ENCODE results near the gene NUDT5. TPM values are rescaled to one million over a fixed set of nuclear protein-coding genes. Genes with fewer than 3 reads are reported as not detected.

NUDT5 gene
- total and polyA plus RNA-seq, 2 of the 8 experiments (the other 6 are each of a cell fraction or from before 2014, with no cell fraction given) = 130 to 134 TPM

DNA sequence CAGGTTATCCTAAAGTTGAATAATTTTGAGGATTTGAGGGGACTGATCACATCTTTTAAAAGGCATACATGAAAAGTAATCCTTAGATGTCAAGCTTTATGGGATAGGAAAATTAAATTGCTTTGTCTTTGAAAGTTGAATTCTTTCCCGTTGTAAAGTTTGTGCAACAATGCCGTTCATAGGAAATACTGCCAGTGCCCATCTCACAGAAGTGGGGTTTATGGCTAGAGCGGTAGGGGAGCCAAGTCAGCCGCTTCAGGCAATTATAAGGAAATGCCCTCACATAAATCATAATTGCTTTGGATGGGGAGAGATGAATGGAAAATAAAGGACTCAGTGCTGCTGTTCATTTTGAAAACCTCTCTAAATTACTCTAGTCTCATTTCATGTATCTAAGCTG is 18.4 kb upstream of the NUDT5 start:
- POLR2A ChIA-PET (ENCODE audit: partially characterized antibody) = interaction anchor here (1.8 kb wide), 1 partner anchor 11 kb away, joined by 7 read pairs; no protein-coding TSS in a partner anchor

More for the DNA sequence above, 18.4 kb upstream of the NUDT5 start:
- Histone ChIP-seq H3K56ac (replicated peaks; ENCODE audit: insufficient read length, low read depth, low read length) (no peak overlapping the region), H4K20me1 (replicated peaks in 1 of 2; ENCODE audit: control insufficient read depth in 1 of 2, insufficient read depth in 2 of 2, low read length in 2 of 2) (peaks cover 2 to 7% of the 10 kb centered on the region in 2 experiments), H2BK12ac (ENCODE audit: low read depth, low read length) (no peak overlapping the region), H3K27ac (ENCODE audit: low read depth, low read length) (no peak overlapping the region), H3K23me2 (ENCODE audit: low read depth, low read length) (no peaks in the 10 kb centered on the region), H3K4me3 (ENCODE audit: extremely low read depth in 1 of 4, insufficient read depth in 2 of 4, low read depth in 3 of 4, low read length in 4 of 4) (no peak overlapping the region), H3K4me2 (ENCODE audit: insufficient read depth in 1 of 2, low read depth in 2 of 2, low read length in 2 of 2) (no peak overlapping the region), H2BK15ac (ENCODE audit: low read length) (no peak overlapping the region), H4K91ac (replicated peaks; ENCODE audit: insufficient read length, low read length) (no peak overlapping the region), H4K5ac (ENCODE audit: insufficient read length, low read depth, low read length) (no peak overlapping the region), H3K4ac (replicated peaks; ENCODE audit: insufficient read length, low read depth, low read length) (no peak overlapping the region), H2AFZ (ENCODE audit: low read length) (no peak overlapping the region), H3K18ac (ENCODE audit: extremely low read depth, low read length) (no peak overlapping the region), H3K9me3 (ENCODE audit: insufficient read depth in 2 of 2, low read depth in 1 of 2, low read length in 1 of 2) (no peaks in the 10 kb centered on the region), H3K9ac (replicated peaks in 1 of 4; ENCODE audit: extremely low read depth in 1 of 4, low read depth in 3 of 4, low read length in 3 of 4) (no peak overlapping the region), H2BK5ac (ENCODE audit: low read depth, low read length) (no peak overlapping the region), H2AK5ac (ENCODE audit: low read depth, low read length) (no peak overlapping the region), H3K27me3 (replicated peaks in 1 of 4; ENCODE audit: control insufficient read depth in 3 of 4, extremely low read depth in 1 of 4, insufficient read depth in 3 of 4, low read length in 3 of 4) (no peaks in the 10 kb centered on the region), H2BK20ac (ENCODE audit: low read length) (no peak overlapping the region), H4K8ac (ENCODE audit: extremely low read depth, insufficient read depth, low read length) (no peak overlapping the region), H3K79me1 (ENCODE audit: low read depth, low read length) (no peaks in the 10 kb centered on the region), H2BK120ac (replicated peaks; ENCODE audit: low read depth, low read length) (no peak overlapping the region), H3K4me1 (replicated peaks in 1 of 4; ENCODE audit: control insufficient read depth in 3 of 4, insufficient read depth in 4 of 4, low read length in 3 of 4) (no peaks in the 10 kb centered on the region), H3K14ac (ENCODE audit: insufficient read length) (no peak overlapping the region), H3K36me3 (ENCODE audit: control insufficient read depth in 2 of 4, insufficient read depth in 4 of 4, low read length in 3 of 4) (peaks cover 15 to 63% (median 44%) of the 10 kb centered on the region in 4 experiments), H3K23ac (ENCODE audit: insufficient read length) (no peak overlapping the region), H3K79me2 (ENCODE audit: control insufficient read depth in 1 of 2, insufficient read depth in 2 of 2, low read length in 2 of 2) (peaks cover 0 to 22% of the 10 kb centered on the region in 2 experiments; a peak in 2 of 4 replicates)
- WGBS, 2 experiments (ENCODE audit: extremely low coverage in 1 of 2, insufficient coverage in 1 of 2, insufficient read length in 1 of 2, insufficient replicate concordance in 2 of 2, low coverage in 1 of 2, low lambda C conversion rate in 2 of 2, missing lambda C conversion rate in 1 of 2) = 85% methylated on average over 4 of the region's 4 CpGs; no CpG with 5 or more reads in 1 of the 2 experiments
- CTCF ChIA-PET (ENCODE audit: partially characterized antibody) = interaction anchor here (0.6 to 4.9 kb wide), 29 partner anchors 11 to 757 kb away, joined by 3 to 42 read pairs (median 4); no protein-coding TSS in a partner anchor
- DNase-seq (ENCODE audit: low read depth in 1 of 2, low spot score in 2 of 2) (no peak), FAIRE-seq (no peak)
- TF ChIP-seq, protein P1, sequence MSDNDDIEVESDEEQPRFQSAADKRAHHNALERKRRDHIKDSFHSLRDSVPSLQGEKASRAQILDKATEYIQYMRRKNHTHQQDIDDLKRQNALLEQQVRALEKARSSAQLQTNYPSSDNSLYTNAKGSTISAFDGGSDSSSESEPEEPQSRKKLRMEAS (IDR thresholded peaks at IDR 0.05) = no peak
- TF ChIP-seq, protein P2, sequence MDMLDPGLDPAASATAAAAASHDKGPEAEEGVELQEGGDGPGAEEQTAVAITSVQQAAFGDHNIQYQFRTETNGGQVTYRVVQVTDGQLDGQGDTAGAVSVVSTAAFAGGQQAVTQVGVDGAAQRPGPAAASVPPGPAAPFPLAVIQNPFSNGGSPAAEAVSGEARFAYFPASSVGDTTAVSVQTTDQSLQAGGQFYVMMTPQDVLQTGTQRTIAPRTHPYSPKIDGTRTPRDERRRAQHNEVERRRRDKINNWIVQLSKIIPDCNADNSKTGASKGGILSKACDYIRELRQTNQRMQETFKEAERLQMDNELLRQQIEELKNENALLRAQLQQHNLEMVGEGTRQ (IDR thresholded peaks at IDR 0.05; ENCODE audit: low read length) = no peak
- TF ChIP-seq EGR1 (IDR thresholded peaks at IDR 0.05; ENCODE audit: borderline replicate concordance, low read depth, low read length) (no peak), SP1 (IDR thresholded peaks at IDR 0.05; ENCODE audit: low read depth, low read length) (no peak), EZH2 (IDR thresholded peaks at IDR 0.05; ENCODE audit: low read depth, low read length, severe bottlenecking) (no peak), BACH1 (IDR thresholded peaks at IDR 0.05; ENCODE audit: low read length) (no peak), TAF7 (optimal IDR thresholded peaks at IDR 0.05; ENCODE audit: borderline replicate concordance, low read depth, low read length) (no peak), ZNF274 (IDR thresholded peaks at IDR 0.05; ENCODE audit: borderline replicate concordance, extremely low read depth, low read length) (no peak), SUZ12 (IDR thresholded peaks at IDR 0.05; ENCODE audit: low read length) (no peak), CBX5 (IDR thresholded peaks at IDR 0.05; ENCODE audit: low read depth, low read length) (no peak), SP2 (IDR thresholded peaks at IDR 0.05; ENCODE audit: low read length) (no peak)

All from H1 (cell line).